ENCODE results near the gene GUCY1A1.

Gene GUCY1A1

GRCh38 chr4:155678011-155678410 is 11.4 kb downstream of the GUCY1A1 start:
- no peak overlapping the region for H3K4me3 ChIP-seq (ENCODE audit: low read depth, low read length)
- DNase-seq (ENCODE audit: low read depth), result no peak
- TF ChIP-seq CTCF (IDR thresholded peaks at IDR 0.05; ENCODE audit: control insufficient read depth, extremely low read depth, insufficient read depth), result no peak

- H3K4me3 ChIP-seq (ENCODE audit: low read depth, low read length), result no peak overlapping the region
- no peak for TF ChIP-seq CTCF (IDR thresholded peaks at IDR 0.05; ENCODE audit: control insufficient read depth, extremely low read depth, insufficient read depth)
- DNase-seq (ENCODE audit: low read depth), result peak; percentile 97
Measured at GRCh38 chr4:155679343-155679742, 12.7 kb downstream of the GUCY1A1 start.

- no peak for TF ChIP-seq CTCF (IDR thresholded peaks at IDR 0.05; ENCODE audit: control insufficient read depth, extremely low read depth, insufficient read depth)
- DNase-seq (ENCODE audit: low read depth), result no peak
- no peak overlapping the region for H3K4me3 ChIP-seq (ENCODE audit: low read depth, low read length)
Measured at GRCh38 chr4:155681886-155682285, 15.2 kb downstream of the GUCY1A1 start.

GRCh38 chr4:155684423-155684822 is 17.8 kb downstream of the GUCY1A1 start:
- H3K4me3 ChIP-seq (ENCODE audit: low read depth, low read length), result no peak overlapping the region
- no peak for DNase-seq (ENCODE audit: low read depth)
- no peak for TF ChIP-seq CTCF (IDR thresholded peaks at IDR 0.05; ENCODE audit: control insufficient read depth, extremely low read depth, insufficient read depth)

GRCh38 chr4:155684892-155685541 is 18.4 kb downstream of the GUCY1A1 start:
- H3K4me3 ChIP-seq (ENCODE audit: low read depth, low read length), result no peak overlapping the region
- no peak for TF ChIP-seq CTCF (IDR thresholded peaks at IDR 0.05; ENCODE audit: control insufficient read depth, extremely low read depth, insufficient read depth)
- no peak for DNase-seq (ENCODE audit: low read depth)

- DNase-seq (ENCODE audit: low read depth), result no peak
- no peak overlapping the region for H3K4me3 ChIP-seq (ENCODE audit: low read depth, low read length)
- no peak for TF ChIP-seq CTCF (IDR thresholded peaks at IDR 0.05; ENCODE audit: control insufficient read depth, extremely low read depth, insufficient read depth)
Measured at GRCh38 chr4:155687380-155687982, 20.8 kb downstream of the GUCY1A1 start.

- no peak for DNase-seq (ENCODE audit: low read depth)
- no peak for TF ChIP-seq CTCF (IDR thresholded peaks at IDR 0.05; ENCODE audit: control insufficient read depth, extremely low read depth, insufficient read depth)
- no peak overlapping the region for H3K4me3 ChIP-seq (ENCODE audit: low read depth, low read length)
Measured at GRCh38 chr4:155688211-155688610, 21.6 kb downstream of the GUCY1A1 start.

All from LNCaP clone FGC (cell line).